ENCODE data around the gene SOS2.
"Not testable (repeated sequence)": the region's sequence is repeated elsewhere in the genome, so short reads cannot be mapped to it uniquely, and the experiment has no call there.

SOS2 gene

DNA sequence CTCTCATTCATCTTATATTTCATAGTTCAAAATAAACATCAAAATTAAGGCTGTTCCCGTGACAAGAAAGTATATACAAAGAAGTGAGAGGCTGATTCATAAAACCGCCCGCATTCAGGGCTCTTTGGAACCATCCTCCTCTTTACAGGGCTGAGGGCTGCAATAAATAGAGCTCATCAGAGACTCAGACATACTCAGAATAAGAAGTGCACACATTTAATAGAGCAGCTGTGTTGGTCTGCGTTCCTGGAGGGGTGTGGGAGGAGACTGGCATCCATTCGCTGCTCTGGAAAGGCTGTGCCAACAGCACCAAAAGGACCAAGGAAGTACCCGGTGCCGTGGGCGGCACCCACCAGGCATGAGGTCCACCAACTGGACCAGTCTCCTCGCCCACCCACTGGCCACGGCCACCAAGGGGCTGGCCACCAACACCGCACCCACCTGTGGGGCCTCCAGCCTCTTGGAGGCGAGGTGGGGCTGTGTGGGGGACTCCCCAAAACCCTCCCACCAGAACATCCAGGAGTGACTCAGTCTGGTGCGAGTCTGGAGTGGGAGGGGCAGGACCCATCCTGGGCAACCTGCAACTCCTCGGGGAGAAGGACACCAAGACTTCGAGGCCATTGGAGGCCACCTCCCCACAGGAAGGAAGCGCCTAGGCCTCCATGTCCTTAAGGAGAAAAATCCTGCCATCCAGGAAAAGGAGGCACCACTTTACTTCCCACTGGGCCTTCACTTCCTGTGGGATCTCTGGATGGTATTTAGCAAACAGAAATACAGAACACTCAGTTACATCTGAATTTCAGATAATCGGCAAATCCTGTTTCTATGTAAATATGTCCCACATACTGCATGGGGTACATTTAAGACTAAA, 147.7 kb downstream of the SOS2 start:
- no peak overlapping the region for H3K27ac ChIP-seq (ENCODE audit: poor library complexity, severe bottlenecking)
- DNase-seq (ENCODE audit: low spot score): no peak
- H3K9me3 ChIP-seq (ENCODE audit: severe bottlenecking): no peaks in the 10 kb centered on the region
- H3K4me1 ChIP-seq (ENCODE audit: insufficient read depth, poor library complexity, severe bottlenecking): peaks cover 17% of the 10 kb centered on the region
- ATAC-seq (ENCODE audit: low read depth): no peak
- H3K36me3 ChIP-seq (ENCODE audit: low read depth): no peaks in the 10 kb centered on the region
- no peak overlapping the region for H3K4me3 ChIP-seq (ENCODE audit: severe bottlenecking)
- no peaks in the 10 kb centered on the region for H3K27me3 ChIP-seq (ENCODE audit: insufficient read depth, poor library complexity, severe bottlenecking)
- TF ChIP-seq CTCF (IDR thresholded peaks at IDR 0.05; ENCODE audit: poor library complexity, severe bottlenecking): no peak

DNA sequence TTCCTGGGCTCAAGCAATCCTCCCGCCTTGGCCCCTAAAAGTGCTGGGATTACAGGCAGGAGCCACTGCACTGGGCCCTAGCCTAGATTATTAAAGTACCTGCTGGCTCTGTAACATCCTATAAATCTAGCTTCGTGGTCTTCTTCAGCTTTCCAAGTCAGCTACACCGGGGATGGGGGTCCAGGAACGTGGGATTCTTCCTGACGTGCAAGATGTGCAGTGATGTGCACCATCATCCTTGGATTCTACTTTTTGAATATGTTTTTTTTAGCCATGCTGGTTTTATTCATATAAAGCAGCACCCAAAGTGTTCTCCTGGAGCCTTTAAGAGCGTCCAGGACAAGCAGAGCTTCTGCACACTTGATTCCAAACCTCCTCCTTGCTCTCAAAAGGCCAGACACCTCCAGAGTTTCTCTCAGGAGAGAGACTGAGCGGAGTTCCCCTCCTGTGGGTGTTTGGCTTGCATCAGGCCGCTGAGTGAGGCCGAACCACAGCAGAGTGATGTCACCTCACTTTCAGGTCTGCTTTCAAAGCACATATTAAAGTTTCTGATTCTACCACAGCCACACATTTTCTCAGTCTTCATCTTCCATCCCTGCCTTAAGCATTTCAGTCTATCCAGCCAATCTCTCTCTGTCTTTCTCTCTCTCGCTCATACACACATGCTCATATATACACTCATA, 148.5 kb downstream of the SOS2 start:
- ATAC-seq (ENCODE audit: low read depth): no peak
- Histone ChIP-seq H3K27me3 (ENCODE audit: insufficient read depth, poor library complexity, severe bottlenecking) (no peaks in the 10 kb centered on the region), H3K36me3 (ENCODE audit: low read depth) (no peaks in the 10 kb centered on the region), H3K4me3 (ENCODE audit: severe bottlenecking) (no peak overlapping the region), H3K27ac (ENCODE audit: poor library complexity, severe bottlenecking) (peak overlapping the region; percentile 62), H3K9me3 (ENCODE audit: severe bottlenecking) (no peaks in the 10 kb centered on the region), H3K4me1 (ENCODE audit: insufficient read depth, poor library complexity, severe bottlenecking) (peaks cover 17% of the 10 kb centered on the region)
- no peak for DNase-seq (ENCODE audit: low spot score)
- no peak for TF ChIP-seq CTCF (IDR thresholded peaks at IDR 0.05; ENCODE audit: poor library complexity, severe bottlenecking)

- H3K9me3 ChIP-seq (ENCODE audit: severe bottlenecking): no peaks in the 10 kb centered on the region
- ATAC-seq (ENCODE audit: low read depth): peak; percentile 47
- peak overlapping the region; percentile 62 for H3K27ac ChIP-seq (ENCODE audit: poor library complexity, severe bottlenecking)
- no peak for TF ChIP-seq CTCF (IDR thresholded peaks at IDR 0.05; ENCODE audit: poor library complexity, severe bottlenecking)
- peaks cover 17% of the 10 kb centered on the region for H3K4me1 ChIP-seq (ENCODE audit: insufficient read depth, poor library complexity, severe bottlenecking)
- H3K36me3 ChIP-seq (ENCODE audit: low read depth): no peaks in the 10 kb centered on the region
- H3K4me3 ChIP-seq (ENCODE audit: severe bottlenecking): no peak overlapping the region
- no peaks in the 10 kb centered on the region for H3K27me3 ChIP-seq (ENCODE audit: insufficient read depth, poor library complexity, severe bottlenecking)
- no peak for DNase-seq (ENCODE audit: low spot score)
Observed at GRCh38 chr14:50082308-50082742, 149.1 kb downstream of the SOS2 start.

- H3K4me3 ChIP-seq (ENCODE audit: severe bottlenecking); H3K27me3 ChIP-seq (ENCODE audit: insufficient read depth, poor library complexity, severe bottlenecking); DNase-seq (ENCODE audit: low spot score); H3K27ac ChIP-seq (ENCODE audit: poor library complexity, severe bottlenecking); H3K9me3 ChIP-seq (ENCODE audit: severe bottlenecking); ATAC-seq (ENCODE audit: low read depth); H3K36me3 ChIP-seq (ENCODE audit: low read depth): not testable (repeated sequence)
- H3K4me1 ChIP-seq (ENCODE audit: insufficient read depth, poor library complexity, severe bottlenecking): peaks cover 17% of the 10 kb centered on the region
Observed at GRCh38 chr14:50079103-50079502, 152.3 kb downstream of the SOS2 start.

GRCh38 chr14:50073663-50074062, 157.7 kb downstream of the SOS2 start:
- not testable (repeated sequence) for H3K36me3 ChIP-seq (ENCODE audit: low read depth); H3K27me3 ChIP-seq (ENCODE audit: insufficient read depth, poor library complexity, severe bottlenecking); ATAC-seq (ENCODE audit: low read depth); DNase-seq (ENCODE audit: low spot score); H3K4me3 ChIP-seq (ENCODE audit: severe bottlenecking); H3K27ac ChIP-seq (ENCODE audit: poor library complexity, severe bottlenecking); H3K4me1 ChIP-seq (ENCODE audit: insufficient read depth, poor library complexity, severe bottlenecking); H3K9me3 ChIP-seq (ENCODE audit: severe bottlenecking)
